DND-41 (cell line): ENCODE results near the gene KIF13A.

Experiments
- ATAC-seq: fragments of 200-7000 bp; cut with Tn5 transposase; 3 replicates; pipeline ENCODE4 v1.9.1; 2021; ENCODE audit warnings: low read depth; ENCODE audit not compliant: insufficient read depth
- DNase-seq: peaks from one replicate; pipeline ENCODE4 v3.0.0-alpha.2; 2020
- H2AFZ ChIP-seq: 2 replicates; pipeline ENCODE4 v1.6.0; 2012; ENCODE audit warnings: low read depth, low read length
- H3K27ac ChIP-seq: 2 replicates; pipeline ENCODE4 v1.5.1; 2012; ENCODE audit warnings: low read length, inconsistent platforms
- H3K27me3 ChIP-seq: fragments of 200-600 bp; sonication (generic); 2 replicates; pipeline ENCODE4 v1.6.0; 2012; ENCODE audit warnings: low read length, mild to moderate bottlenecking, inconsistent platforms; ENCODE audit not compliant: insufficient read depth, poor library complexity
- H3K36me3 ChIP-seq: 2 replicates; pipeline ENCODE4 v1.5.1; 2012; ENCODE audit warnings: low read length, inconsistent platforms; ENCODE audit not compliant: insufficient read depth
- H3K4me1 ChIP-seq: 2 replicates; pipeline ENCODE4 v1.5.1; 2012; ENCODE audit warnings: mild to moderate bottlenecking, low read length; ENCODE audit not compliant: insufficient read depth
- H3K4me2 ChIP-seq: 2 replicates; pipeline ENCODE4 v1.6.0; 2012; ENCODE audit warnings: mild to moderate bottlenecking, moderate library complexity, low read length, inconsistent platforms; ENCODE audit not compliant: insufficient read depth
- H3K4me3 ChIP-seq, 2 experiments: fragments of 200-600 bp in 1 of 2; shearing (Covaris generic) in 1 of 2; 2 replicates each; pipeline ENCODE4 v1.5.1; 2012 to 2016; ENCODE audit warnings: inconsistent platforms in 2 of 2, low read length in 2 of 2, mild to moderate bottlenecking in 2 of 2, low read depth in 1 of 2, moderate library complexity in 1 of 2
- H3K79me2 ChIP-seq: 2 replicates; pipeline ENCODE4 v1.6.0; 2012; ENCODE audit warnings: low read length, inconsistent platforms; ENCODE audit not compliant: insufficient read depth
- H3K9ac ChIP-seq: 2 replicates; pipeline ENCODE4 v1.6.0; 2012; ENCODE audit warnings: low read depth, mild to moderate bottlenecking, inconsistent platforms, low read length, moderate library complexity
- H3K9me3 ChIP-seq: 2 replicates; pipeline ENCODE4 v1.5.1; 2012; ENCODE audit warnings: low read length, moderate library complexity, mild to moderate bottlenecking, inconsistent platforms; ENCODE audit not compliant: insufficient read depth, severe bottlenecking
- H4K20me1 ChIP-seq: 2 replicates; pipeline ENCODE4 v1.6.0; 2012; ENCODE audit warnings: low read length; ENCODE audit not compliant: insufficient read depth
- CTCF ChIP-seq: IDR thresholded peaks from 2 replicates; pipeline ENCODE4 v1.5.1; 2012; ENCODE audit warnings: borderline replicate concordance, low read length, moderate library complexity, mild to moderate bottlenecking; ENCODE audit not compliant: poor library complexity, severe bottlenecking; ENCODE audit errors: extremely low read depth
- EZH2 ChIP-seq: IDR thresholded peaks from 3 replicates; pipeline ENCODE4 v1.6.1; 2012; ENCODE audit warnings: borderline replicate concordance, low read depth, mild to moderate bottlenecking, moderate library complexity, low read length, inconsistent platforms; ENCODE audit not compliant: severe bottlenecking

Gene KIF13A

GRCh38 chr6:18031680-18032256, 44.3 kb upstream of the KIF13A start:
- Histone ChIP-seq H3K9me3 (no peaks in the 10 kb centered on the region), H3K27ac (no peak overlapping the region), H3K9ac (no peak overlapping the region), H4K20me1 (no peaks in the 10 kb centered on the region), H3K4me1 (no peaks in the 10 kb centered on the region), H3K36me3 (no peaks in the 10 kb centered on the region), H3K4me3 (no peak overlapping the region), H3K79me2 (no peaks in the 10 kb centered on the region), H2AFZ (no peak overlapping the region), H3K27me3 (peaks cover 1% of the 10 kb centered on the region), H3K4me2 (no peak overlapping the region)
- no peak for ATAC-seq
- no peak for DNase-seq
- no peak for TF ChIP-seq EZH2
- no peak for TF ChIP-seq CTCF

GRCh38 chr6:18031189-18031588, 43.8 kb upstream of the KIF13A start:
- H3K79me2 ChIP-seq = no peaks in the 10 kb centered on the region
- no peak for TF ChIP-seq CTCF
- TF ChIP-seq EZH2 = no peak
- no peaks in the 10 kb centered on the region for H3K9me3 ChIP-seq
- H3K36me3 ChIP-seq = no peaks in the 10 kb centered on the region
- no peak overlapping the region for H3K4me2 ChIP-seq
- no peaks in the 10 kb centered on the region for H3K27me3 ChIP-seq
- DNase-seq (no peak), ATAC-seq (no peak)
- H3K4me3 ChIP-seq = no peak overlapping the region
- no peaks in the 10 kb centered on the region for H3K4me1 ChIP-seq
- H2AFZ ChIP-seq = no peak overlapping the region
- H4K20me1 ChIP-seq = no peaks in the 10 kb centered on the region
- no peak overlapping the region for H3K27ac ChIP-seq
- H3K9ac ChIP-seq = no peak overlapping the region

- Histone ChIP-seq H3K79me2 (no peaks in the 10 kb centered on the region), H3K4me3 (no peak overlapping the region), H3K4me1 (no peaks in the 10 kb centered on the region), H3K4me2 (no peak overlapping the region), H3K27me3 (no peaks in the 10 kb centered on the region), H4K20me1 (no peaks in the 10 kb centered on the region), H3K27ac (no peak overlapping the region), H3K9ac (no peak overlapping the region), H3K9me3 (no peaks in the 10 kb centered on the region), H2AFZ (no peak overlapping the region), H3K36me3 (no peaks in the 10 kb centered on the region)
- TF ChIP-seq EZH2 (no peak), CTCF (no peak)
- ATAC-seq = no peak
- DNase-seq = no peak
Measured at GRCh38 chr6:18028332-18028731, 40.9 kb upstream of the KIF13A start.

- Histone ChIP-seq H3K36me3 (no peaks in the 10 kb centered on the region), H3K27me3 (no peaks in the 10 kb centered on the region), H2AFZ (no peak overlapping the region), H3K27ac (no peak overlapping the region), H3K4me3 (no peak overlapping the region), H3K9me3 (no peaks in the 10 kb centered on the region), H3K4me1 (no peaks in the 10 kb centered on the region), H4K20me1 (no peaks in the 10 kb centered on the region), H3K79me2 (no peaks in the 10 kb centered on the region), H3K4me2 (no peak overlapping the region), H3K9ac (no peak overlapping the region)
- no peak for DNase-seq
- ATAC-seq = no peak
- no peak for TF ChIP-seq EZH2
- no peak for TF ChIP-seq CTCF
Measured at GRCh38 chr6:18025596-18025995, 38.2 kb upstream of the KIF13A start.
